Colonic mucosa (tissue), 4 donors: ENCODE data around the gene GNAI3. TPM values are rescaled to one million over a fixed set of nuclear protein-coding genes. Genes with fewer than 3 reads are reported as not detected.

Experiments
- DNase-seq: peaks from one replicate; pipeline ENCODE4 v3.0.0-alpha.2; 2020
- H3K27ac ChIP-seq: fragments of 200-600 bp; one replicate; pipeline ENCODE4 v1.8.0; 2021
- H3K27me3 ChIP-seq: fragments of 200-600 bp; one replicate; pipeline ENCODE4 v1.8.0; 2021
- H3K36me3 ChIP-seq: fragments of 200-600 bp; one replicate; pipeline ENCODE4 v1.8.0; 2021
- H3K4me1 ChIP-seq: fragments of 200-600 bp; one replicate; pipeline ENCODE4 v1.8.0; 2021; ENCODE audit warnings: mild to moderate bottlenecking
- H3K4me3 ChIP-seq: fragments of 200-600 bp; one replicate; pipeline ENCODE4 v1.8.0; 2021
- H3K9ac ChIP-seq, 2 donors: one replicate each; pipeline ENCODE4 v1.7.0; 2013; ENCODE audit warnings: control low read depth in 2 of 2, low read depth in 2 of 2, low read length in 2 of 2
- H3K9me3 ChIP-seq: fragments of 200-600 bp; one replicate; pipeline ENCODE4 v1.8.0; 2021
- CTCF ChIP-seq: fragments of 200-600 bp; IDR thresholded peaks from one replicate; pipeline ENCODE4 v1.8.0; 2022; ENCODE audit warnings: antibody characterized with exemption, mild to moderate bottlenecking
- intact Hi-C: fragments of 100-400 bp; cut with DNase I; formaldehyde crosslinking; loops from one replicate; pipeline ENCODE4 v1.14.1; 2022
- total RNA-seq, 2 donors: library from RNA; stranded (reverse); fragmentation: NEBNext Ultra II Directional in 1 of 2; extraction: Animal tissue kit (Norgen Biotek cat#: 25700) in 1 of 2; gene quantifications; one replicate each; pipeline ENCODE4 v1.2.1, GENCODE V29; 2021
- donor health status: healthy.
- donor health status: DM: no; HTN: no; CAD: no.
- donor health status: DM: no; HTN: no; CAD: no.

GNAI3 gene
- total RNA-seq, 2 donors from 2014 or later, result 7.7 to 8.9 TPM

GRCh38 chr1:109644670-109645069 is 96.3 kb downstream of the GNAI3 start:
- no peak for DNase-seq
- H3K27ac ChIP-seq, result no peak overlapping the region
- intact Hi-C loops, result no loop called here

GRCh38 chr1:109649491-109649914 is 101.1 kb downstream of the GNAI3 start:
- intact Hi-C loops, result no loop called here
- Histone ChIP-seq H3K27ac (no peak overlapping the region), H3K4me3 (no peak overlapping the region), H3K9me3 (no peaks in the 10 kb centered on the region), H3K9ac (no peak overlapping the region), H3K4me1 (no peaks in the 10 kb centered on the region), H3K27me3 (no peaks in the 10 kb centered on the region), H3K36me3 (no peaks in the 10 kb centered on the region)
- no peak for DNase-seq
- TF ChIP-seq CTCF, result no peak

More at GRCh38 chr1:109644670-109645069, 96.3 kb downstream of the GNAI3 start:
- no peak overlapping the region for H3K9ac ChIP-seq
- H3K36me3 ChIP-seq, result no peaks in the 10 kb centered on the region
- no peaks in the 10 kb centered on the region for H3K9me3 ChIP-seq
- H3K4me3 ChIP-seq, result no peak overlapping the region
- peaks cover 4% of the 10 kb centered on the region for H3K4me1 ChIP-seq
- H3K27me3 ChIP-seq, result no peaks in the 10 kb centered on the region
- TF ChIP-seq CTCF, result no peak

- Histone ChIP-seq H3K9ac (no peak overlapping the region), H3K4me1 (no peaks in the 10 kb centered on the region), H3K36me3 (no peaks in the 10 kb centered on the region), H3K9me3 (no peaks in the 10 kb centered on the region), H3K27me3 (no peaks in the 10 kb centered on the region), H3K4me3 (no peak overlapping the region), H3K27ac (no peak overlapping the region)
- DNase-seq, result no peak
- no peak for TF ChIP-seq CTCF
- intact Hi-C loops, result no loop called here
Observed at GRCh38 chr1:109650609-109651008, 102.2 kb downstream of the GNAI3 start.

GRCh38 chr1:109652402-109652801 is 104.0 kb downstream of the GNAI3 start:
- no peaks in the 10 kb centered on the region for H3K27me3 ChIP-seq
- H3K4me1 ChIP-seq, result no peaks in the 10 kb centered on the region
- no peak overlapping the region for H3K27ac ChIP-seq
- no peak overlapping the region for H3K9ac ChIP-seq
- no peak overlapping the region for H3K4me3 ChIP-seq
- DNase-seq, result no peak
- H3K36me3 ChIP-seq, result no peaks in the 10 kb centered on the region
- no peaks in the 10 kb centered on the region for H3K9me3 ChIP-seq
- no peak for TF ChIP-seq CTCF
- intact Hi-C loops, result no loop called here

GRCh38 chr1:109653306-109653705 is 104.9 kb downstream of the GNAI3 start:
- Histone ChIP-seq H3K9me3 (no peaks in the 10 kb centered on the region), H3K4me3 (no peak overlapping the region), H3K9ac (no peak overlapping the region), H3K36me3 (no peaks in the 10 kb centered on the region), H3K4me1 (no peaks in the 10 kb centered on the region), H3K27me3 (no peaks in the 10 kb centered on the region), H3K27ac (no peak overlapping the region)
- no peak for TF ChIP-seq CTCF
- DNase-seq, result no peak
- intact Hi-C loops, result no loop called here

- no peak for DNase-seq
- Histone ChIP-seq H3K4me3 (no peak overlapping the region), H3K27me3 (no peaks in the 10 kb centered on the region), H3K27ac (no peak overlapping the region), H3K9ac (no peak overlapping the region), H3K36me3 (no peaks in the 10 kb centered on the region), H3K9me3 (no peaks in the 10 kb centered on the region), H3K4me1 (no peaks in the 10 kb centered on the region)
- TF ChIP-seq CTCF, result no peak
- intact Hi-C loops, result no loop called here
Observed at GRCh38 chr1:109654519-109654918, 106.1 kb downstream of the GNAI3 start.
